ENCODE results near the gene MYO10.

- TF ChIP-seq CTCF (IDR thresholded peaks at IDR 0.05) = no peak
- TF ChIP-seq POLR2A (IDR thresholded peaks at IDR 0.05) = no peak
Measured at GRCh38 chr5:16713386-16713928, 222.6 kb downstream of the MYO10 start.

All from Peyer's patch (tissue), 4 donors.